GM18909 (cell line): ENCODE data around the gene RHBDD1.
A peak's percentile ranks its signal among the peaks of the same experiment; 100 is the strongest.
"Not testable (repeated sequence)": the region's sequence is repeated elsewhere in the genome, so short reads cannot be mapped to it uniquely, and the experiment has no call there.

Experiments
- ATAC-seq: cut with Tn5 transposase; IDR thresholded peaks from one replicate; pipeline ENCODE4 v1.9.1; 2021; ENCODE audit warnings: mild to moderate bottlenecking; ENCODE audit not compliant: unreplicated experiment, poor library complexity

The RHBDD1 gene

GRCh38 chr2:226839161-226839560 is 3.3 kb downstream of the RHBDD1 start:
- no peak for ATAC-seq

GRCh38 chr2:226839951-226840350 is 4.1 kb downstream of the RHBDD1 start:
- ATAC-seq, result no peak

- ATAC-seq, result not testable (repeated sequence)
These were observed 7.1 kb downstream of the RHBDD1 start for GRCh38 chr2:226843001-226843400.

DNA sequence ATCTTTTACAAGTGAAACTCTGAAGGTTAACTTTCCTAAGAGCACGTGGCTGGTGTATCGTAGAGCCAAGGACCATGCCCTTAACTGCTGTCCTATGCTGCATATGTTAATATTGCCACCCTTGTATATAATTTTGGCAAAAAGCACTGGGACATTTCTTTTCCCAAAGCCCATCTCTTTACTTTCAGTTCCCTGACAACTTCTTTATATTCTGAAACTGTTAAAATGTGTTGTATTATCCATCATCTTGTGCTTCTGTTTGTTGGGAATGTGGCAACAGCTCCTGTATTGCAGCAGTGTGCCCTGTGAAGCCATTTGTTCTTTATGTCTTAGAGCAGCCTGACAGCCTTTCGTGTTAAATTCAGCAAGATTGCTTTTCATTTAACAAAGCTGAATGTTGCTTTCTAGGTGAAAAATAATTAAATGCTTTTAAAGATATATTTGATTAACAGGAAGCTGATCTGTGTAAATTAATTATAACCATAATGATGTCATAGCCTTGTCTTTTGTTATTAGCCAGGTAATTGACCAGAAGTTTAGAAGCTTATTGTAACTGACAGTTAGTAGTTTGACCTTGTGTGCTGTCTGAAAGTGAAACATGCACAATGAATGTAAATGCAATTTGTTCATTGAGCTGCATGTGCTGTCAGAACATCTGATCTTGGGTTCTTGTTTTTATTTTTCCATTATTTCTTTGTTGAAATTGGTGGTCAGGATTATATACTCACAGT is 9.7 kb downstream of the RHBDD1 start:
- peak; percentile 61 for ATAC-seq

DNA sequence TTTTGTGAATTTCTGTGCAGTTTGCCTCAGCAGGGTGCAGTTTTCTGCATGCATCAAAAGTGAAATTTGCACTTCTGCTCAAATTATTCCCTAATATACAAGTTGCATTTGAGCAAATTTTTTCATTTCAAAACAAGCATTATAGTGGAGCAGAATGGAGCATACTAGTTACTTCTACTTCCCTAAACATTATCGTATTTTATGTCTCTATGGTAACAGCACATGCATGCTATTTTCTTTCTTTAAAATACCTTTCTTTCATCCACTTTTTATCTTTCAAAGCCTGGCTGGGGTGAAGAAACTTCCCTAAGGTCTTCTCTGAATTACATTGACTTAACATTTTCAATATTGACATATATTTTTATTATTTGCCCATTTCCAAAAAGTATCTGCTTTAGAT is 11.2 kb downstream of the RHBDD1 start:
- no peak for ATAC-seq

DNA sequence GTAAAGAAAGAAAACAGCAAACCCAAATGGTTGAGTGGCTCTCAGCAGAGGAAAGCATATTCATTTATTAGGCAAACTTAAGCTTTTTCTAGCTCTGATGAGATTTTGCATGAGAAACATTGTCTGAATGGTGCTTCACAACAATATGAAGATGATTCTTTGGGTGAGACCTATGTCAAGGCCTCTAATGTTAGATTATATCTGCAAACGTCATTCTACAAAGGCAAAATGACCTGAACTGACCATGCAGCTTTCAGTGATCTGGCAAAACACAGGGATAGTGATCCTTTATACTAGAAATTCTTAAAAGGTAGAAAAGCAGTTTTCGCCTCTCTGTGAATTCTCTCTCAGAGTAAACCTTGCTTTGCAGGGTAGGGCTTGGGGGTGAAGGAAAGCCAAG is 11.7 kb downstream of the RHBDD1 start:
- ATAC-seq, result no peak

GRCh38 chr2:226849349-226849748 is 13.5 kb downstream of the RHBDD1 start:
- no peak for ATAC-seq

- ATAC-seq, result no peak
These were observed 14.2 kb downstream of the RHBDD1 start for GRCh38 chr2:226850024-226850423.

- ATAC-seq, result no peak
These were observed 19.9 kb downstream of the RHBDD1 start for GRCh38 chr2:226855787-226856186.

DNA sequence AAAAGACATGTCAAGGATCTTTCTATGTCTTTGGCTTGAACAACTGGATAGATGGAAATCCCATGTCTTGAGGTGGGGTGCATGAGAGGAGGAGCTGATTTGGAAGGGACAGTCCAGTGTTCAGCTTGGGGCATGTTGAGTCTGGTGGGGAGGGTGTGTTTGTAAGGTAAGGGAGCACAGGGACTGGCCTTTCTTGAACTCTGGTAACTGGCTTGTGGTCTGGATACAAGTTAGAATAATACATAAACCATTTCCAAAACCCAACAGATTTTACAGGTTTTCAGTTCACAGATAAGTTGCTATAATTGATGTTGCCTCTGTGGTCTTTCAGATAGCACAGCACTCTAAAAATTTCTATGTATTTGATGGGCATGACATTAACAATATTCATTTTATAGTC is 24.2 kb downstream of the RHBDD1 start:
- peak; percentile 54 for ATAC-seq

DNA sequence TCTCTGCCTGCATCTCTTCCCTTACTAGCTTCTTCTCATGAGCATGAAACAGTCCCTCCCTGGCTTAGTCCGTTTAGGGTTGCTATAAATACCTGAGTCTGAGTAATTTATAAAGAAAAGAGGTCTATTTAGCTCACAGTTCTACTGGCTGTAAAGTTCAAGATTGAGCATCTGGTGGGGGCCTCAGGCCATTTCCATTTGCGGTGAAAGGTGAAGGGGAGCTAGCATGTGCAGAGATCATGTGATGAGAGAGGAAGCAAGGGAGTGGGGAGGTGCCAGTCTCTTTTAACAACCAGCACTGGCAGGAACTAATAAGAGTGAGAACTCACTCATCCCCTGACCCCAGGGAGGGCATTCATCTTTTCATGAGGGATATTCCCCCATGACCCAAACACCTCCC is 26.8 kb downstream of the RHBDD1 start:
- ATAC-seq, result peak; percentile 86

- no peak for ATAC-seq
These were observed 29.4 kb downstream of the RHBDD1 start for GRCh38 chr2:226865273-226865672.

DNA sequence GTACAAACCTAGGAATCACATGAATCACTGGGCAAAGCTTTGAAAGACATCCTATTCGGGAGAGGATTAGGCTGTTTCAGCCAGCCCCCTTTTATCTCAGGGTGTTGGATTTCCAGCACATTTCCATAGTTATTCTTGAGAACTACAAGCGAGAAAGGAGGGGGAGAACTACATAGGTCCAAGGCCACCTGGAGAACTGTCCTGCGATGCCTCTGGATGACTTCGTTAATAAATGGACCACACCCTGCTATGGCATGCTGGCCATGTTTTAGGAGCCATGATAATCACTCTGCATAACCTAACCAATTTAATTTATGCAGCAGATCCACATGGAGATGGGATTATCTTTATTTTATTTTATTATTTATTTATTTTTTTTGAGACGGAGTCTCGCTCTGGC is 29.9 kb downstream of the RHBDD1 start:
- ATAC-seq, result no peak

DNA sequence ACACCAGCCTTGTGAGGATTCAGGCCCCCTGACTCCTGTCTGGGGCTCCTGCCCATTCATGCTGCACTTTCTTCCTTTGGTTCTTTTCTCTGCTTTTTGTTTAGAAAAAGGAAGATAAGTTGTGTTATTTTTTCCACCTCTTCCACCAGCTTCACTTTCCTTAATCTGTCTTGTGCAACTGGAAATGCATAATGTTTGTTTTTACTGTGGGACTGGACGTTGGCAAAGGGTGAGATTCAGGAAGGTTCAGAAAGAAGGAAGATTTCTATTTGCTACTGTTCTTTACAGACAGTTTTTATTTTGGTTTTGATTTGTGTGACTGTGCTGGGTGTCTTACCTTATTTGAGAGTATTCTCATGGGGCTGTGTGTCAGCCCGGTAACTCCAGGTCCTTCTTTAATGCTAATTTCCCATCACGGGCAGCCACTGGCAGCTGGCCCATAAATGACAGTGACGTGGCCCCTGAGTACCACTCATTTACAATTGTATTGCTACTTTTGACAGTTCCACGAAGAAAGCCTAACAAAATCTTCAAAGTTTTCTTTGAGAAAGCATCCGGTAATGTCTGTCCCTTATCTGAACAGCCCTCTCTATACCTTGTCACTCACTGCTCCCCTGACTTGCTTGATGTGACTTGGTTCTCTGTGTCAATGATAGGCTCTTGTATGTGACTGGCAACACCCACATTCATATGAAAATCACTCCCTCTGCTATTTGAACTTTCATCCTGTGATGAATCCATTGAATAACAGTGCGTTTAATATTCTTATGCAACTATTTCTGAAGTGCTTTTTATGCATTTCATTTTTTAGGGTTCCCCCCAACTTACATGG is 32.7 kb downstream of the RHBDD1 start:
- no peak for ATAC-seq

DNA sequence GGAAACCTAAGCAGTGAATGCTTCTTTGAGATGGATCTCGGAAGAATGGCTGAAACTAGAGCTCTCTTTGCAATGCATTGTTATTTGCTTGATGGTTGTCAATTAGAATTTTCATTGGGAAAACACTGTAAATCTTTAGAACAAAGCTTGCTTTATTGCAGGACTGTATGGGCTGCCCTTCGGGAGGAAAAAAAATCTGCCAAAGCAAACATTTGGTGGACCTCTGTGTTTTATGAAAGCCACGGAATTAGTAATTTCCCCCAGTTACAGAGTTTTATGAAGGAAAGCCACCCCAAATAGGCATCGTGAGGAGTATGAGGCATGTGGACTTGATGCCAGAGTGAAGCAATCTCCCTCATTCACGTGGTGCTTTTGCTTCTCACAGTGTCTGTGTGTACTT is 33.5 kb downstream of the RHBDD1 start:
- ATAC-seq, result no peak

GRCh38 chr2:226873051-226873620 is 37.3 kb downstream of the RHBDD1 start:
- ATAC-seq, result peak; percentile 80

GRCh38 chr2:226873826-226874225 is 38.0 kb downstream of the RHBDD1 start:
- no peak for ATAC-seq

DNA sequence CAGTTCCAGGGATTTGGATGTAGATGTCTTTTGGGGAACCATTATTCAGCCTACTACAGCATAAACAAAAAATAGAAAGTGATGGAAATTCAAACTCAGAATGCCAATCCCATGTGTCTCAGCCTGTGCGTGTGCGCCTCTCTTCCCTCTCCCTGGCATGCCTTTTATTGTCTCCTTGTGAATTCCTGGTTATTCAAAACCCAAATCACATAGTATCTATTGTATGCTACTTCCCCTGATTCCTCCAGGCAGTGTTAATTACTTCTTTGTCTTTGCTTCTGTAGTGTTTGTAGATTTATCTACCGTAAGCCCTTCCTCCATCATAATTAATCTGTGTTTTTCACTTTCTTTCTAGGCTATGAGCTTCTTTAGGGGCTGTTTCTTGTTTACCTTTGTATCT is 38.9 kb downstream of the RHBDD1 start:
- ATAC-seq, result no peak

GRCh38 chr2:226875438-226876225 is 39.8 kb downstream of the RHBDD1 start:
- no peak for ATAC-seq

- ATAC-seq, result no peak
These were observed 41.6 kb downstream of the RHBDD1 start for GRCh38 chr2:226877491-226877890.

DNA sequence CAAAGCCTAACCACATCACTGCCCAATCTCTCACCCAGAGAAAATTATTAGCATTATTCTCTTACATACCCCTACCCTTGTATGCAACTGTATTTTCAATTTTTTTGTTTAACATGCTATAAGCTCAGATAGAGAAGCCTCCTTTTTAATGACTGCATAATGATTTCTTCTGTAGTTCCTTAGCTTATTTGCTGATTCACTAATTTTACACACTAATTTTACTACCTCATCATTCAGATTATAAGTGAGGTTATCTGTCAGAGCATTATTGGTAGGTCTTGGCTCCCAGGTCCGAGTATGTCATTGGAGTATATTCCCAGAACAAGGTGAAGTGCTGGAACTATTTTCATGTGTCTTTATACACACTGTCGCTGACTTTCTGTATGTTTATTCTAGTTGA is 45.4 kb downstream of the RHBDD1 start:
- no peak for ATAC-seq
